Activated CD8-positive, alpha-beta memory T cell treated with anti-CD3 and anti-CD28 coated beads, Interleukin-2, amount 50 U/mL, for 1 hour (primary cell): ENCODE measurements around the gene NFKB1.
"Not testable (repeated sequence)": the region's sequence is repeated elsewhere in the genome, so short reads cannot be mapped to it uniquely, and the experiment has no call there.

ENCODE experiments used
- DNase-seq: peaks from one replicate; pipeline ENCODE4 v3.0.0-alpha.2; 2020; ENCODE audit errors: extremely low read depth

NFKB1 gene

GRCh38 chr4:102564399-102565059, 63.4 kb downstream of the NFKB1 start:
- no peak for DNase-seq

DNA sequence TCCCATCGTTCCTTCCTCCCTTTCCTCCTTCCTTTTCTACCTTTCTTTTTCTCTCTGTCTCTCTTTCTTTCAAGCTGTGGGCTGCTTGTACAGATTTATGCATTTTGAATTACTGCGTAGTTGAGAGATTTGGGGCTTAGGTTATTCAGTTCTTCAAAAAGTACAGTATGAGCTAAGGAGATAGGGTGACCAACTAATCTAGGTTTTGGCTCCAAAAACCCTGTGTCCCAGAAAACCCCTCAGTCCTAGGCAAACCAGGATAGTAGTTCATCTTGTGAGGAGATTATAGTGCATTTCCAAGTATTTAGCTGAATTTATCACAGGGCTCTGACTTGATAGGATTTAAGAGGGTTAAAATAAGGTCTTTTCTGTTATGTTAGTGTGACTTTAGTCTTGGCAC, 64.5 kb downstream of the NFKB1 start:
- no peak for DNase-seq

GRCh38 chr4:102566426-102566825, 65.3 kb downstream of the NFKB1 start:
- no peak for DNase-seq

DNA sequence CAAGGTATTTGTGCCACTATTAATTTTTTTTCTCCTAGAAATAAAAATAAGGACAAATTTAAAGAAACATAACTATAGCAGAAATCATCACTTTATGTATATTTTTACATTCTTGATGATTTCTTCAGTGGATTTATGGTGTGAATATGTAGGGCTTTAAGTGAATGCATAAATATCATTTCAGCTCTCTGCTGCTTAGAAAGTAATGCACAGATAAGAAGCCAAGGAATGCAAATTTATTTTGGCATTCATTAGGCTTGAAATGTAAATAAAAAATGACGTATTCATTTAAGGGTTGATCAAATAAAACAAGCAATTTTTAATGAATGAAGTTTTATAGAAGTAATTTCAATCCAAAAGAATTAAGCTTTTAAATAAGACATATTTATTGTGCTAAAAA, 66.3 kb downstream of the NFKB1 start:
- DNase-seq = no peak

DNA sequence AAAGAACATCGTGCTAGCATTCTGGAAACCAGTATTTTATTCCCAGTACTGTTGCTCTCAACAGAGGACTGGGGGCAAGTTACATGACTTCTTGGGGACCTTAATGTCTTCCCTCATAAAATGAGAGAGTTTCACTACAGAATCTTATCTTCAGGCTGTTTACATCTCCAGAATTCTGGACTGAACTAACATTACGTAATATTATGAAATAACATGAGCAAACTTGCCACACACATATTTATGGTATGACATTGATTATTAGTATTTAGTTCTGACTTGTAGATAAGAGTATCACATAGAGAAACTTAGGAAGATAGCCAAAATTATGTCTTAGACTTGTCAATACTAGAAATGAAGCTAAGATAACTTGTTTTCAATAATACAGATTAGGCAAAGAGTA, 68.0 kb downstream of the NFKB1 start:
- no peak for DNase-seq

GRCh38 chr4:102570211-102570610, 69.1 kb downstream of the NFKB1 start:
- not testable (repeated sequence) for DNase-seq

GRCh38 chr4:102572452-102572851, 71.3 kb downstream of the NFKB1 start:
- no peak for DNase-seq

GRCh38 chr4:102574317-102574716, 73.2 kb downstream of the NFKB1 start:
- no peak for DNase-seq

- DNase-seq = no peak
These were observed 74.4 kb downstream of the NFKB1 start for GRCh38 chr4:102575369-102576129.

GRCh38 chr4:102578270-102578669, 77.1 kb downstream of the NFKB1 start:
- no peak for DNase-seq

- no peak for DNase-seq
These were observed 77.7 kb downstream of the NFKB1 start for GRCh38 chr4:102578819-102579218.

DNA sequence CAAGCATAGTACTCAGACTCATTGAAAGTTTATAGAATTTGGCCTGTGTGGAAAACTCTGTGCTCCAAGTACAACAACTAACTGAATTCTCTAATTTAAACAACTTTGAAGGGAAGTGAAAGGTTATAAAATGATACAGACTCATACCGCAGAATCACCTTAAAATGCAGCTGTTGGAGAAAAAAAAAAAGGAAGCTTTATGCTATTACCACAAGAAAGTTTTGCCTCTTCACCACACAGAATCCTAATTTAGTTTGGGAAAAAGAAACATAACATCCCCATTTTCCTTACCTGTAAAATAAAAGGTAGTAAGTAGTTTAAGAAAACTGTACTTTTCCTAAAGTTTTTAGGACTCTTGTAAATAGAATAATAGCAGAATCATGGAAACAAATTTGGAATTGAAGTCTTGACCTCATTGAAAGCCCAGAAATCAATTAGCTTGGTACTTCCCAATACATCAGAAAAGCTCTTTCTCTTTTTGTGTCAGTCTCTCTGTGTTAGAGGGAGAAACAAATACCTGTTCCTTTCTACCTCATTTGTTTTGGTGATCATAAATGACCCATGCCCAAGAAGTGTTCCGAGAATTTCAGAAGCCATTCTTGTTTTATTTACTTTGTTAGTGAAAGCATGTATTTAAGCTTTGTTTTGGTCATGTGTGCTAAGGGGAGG, 78.8 kb downstream of the NFKB1 start:
- DNase-seq = no peak

GRCh38 chr4:102580463-102580842, 79.3 kb downstream of the NFKB1 start:
- DNase-seq = no peak

- DNase-seq = no peak
These were observed 82.9 kb downstream of the NFKB1 start for GRCh38 chr4:102584091-102584490.

DNA sequence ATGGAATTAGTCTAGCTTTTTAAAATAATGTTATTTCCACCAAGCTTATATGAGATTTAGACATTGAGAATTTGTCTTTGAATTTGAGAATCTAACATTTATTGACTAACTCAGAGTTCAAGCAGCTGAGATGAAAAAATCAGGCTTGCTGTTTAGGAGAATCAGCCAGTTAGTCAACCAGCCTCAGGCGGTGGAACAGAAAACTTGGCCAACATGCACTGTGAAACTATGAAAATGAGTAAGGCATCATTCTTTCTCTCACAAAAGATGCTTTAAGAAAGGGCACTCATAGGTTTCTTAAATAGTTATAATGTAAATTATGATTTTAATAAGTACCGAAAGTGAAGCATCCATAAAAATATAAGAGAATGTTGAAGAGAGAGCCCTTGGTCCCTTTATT, 84.2 kb downstream of the NFKB1 start:
- DNase-seq = no peak

- DNase-seq = no peak
These were observed 85.0 kb downstream of the NFKB1 start for GRCh38 chr4:102586002-102586643.

DNA sequence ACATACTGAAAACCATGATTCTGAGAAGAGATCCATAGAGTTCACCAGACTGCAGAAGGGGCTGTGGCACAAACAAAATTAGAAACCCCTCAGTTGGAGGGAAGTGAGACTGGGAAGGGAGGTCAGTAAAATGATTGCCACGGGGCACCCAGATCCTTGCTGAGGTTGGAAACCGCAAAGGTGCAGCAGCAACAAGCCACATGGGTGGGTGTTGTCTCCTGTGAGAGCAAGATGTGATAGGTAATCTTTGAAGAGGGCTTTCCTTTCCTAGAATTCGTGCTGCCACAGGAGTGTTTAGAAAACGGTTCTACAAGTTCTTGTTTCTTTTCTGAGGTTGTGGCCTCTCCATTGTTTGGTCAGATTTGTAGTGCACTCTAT, 85.5 kb downstream of the NFKB1 start:
- DNase-seq = no peak

GRCh38 chr4:102589743-102590142, 88.6 kb downstream of the NFKB1 start:
- DNase-seq = no peak

DNA sequence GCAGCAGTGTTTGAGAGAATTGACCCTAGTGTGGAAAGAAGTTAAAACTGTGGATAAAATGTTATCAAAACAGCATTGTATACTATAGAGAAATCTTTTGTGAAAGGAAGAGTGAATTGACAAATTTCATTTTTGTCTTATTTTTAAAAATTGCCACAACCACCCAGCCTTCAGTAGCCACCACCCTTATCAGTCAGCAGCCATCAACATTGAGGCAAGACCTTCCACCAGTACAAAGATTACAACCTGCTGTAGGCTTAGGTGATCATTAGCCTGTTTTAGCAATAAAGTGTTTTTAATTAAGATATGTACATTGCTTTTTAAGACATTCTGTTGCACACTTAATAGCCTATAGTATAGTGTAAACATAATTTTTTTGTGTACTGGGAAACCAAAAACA, 91.1 kb downstream of the NFKB1 start:
- no peak for DNase-seq

GRCh38 chr4:102593147-102593546, 92.0 kb downstream of the NFKB1 start:
- DNase-seq = no peak

- DNase-seq = no peak
These were observed 92.8 kb downstream of the NFKB1 start for GRCh38 chr4:102594000-102594399.

DNA sequence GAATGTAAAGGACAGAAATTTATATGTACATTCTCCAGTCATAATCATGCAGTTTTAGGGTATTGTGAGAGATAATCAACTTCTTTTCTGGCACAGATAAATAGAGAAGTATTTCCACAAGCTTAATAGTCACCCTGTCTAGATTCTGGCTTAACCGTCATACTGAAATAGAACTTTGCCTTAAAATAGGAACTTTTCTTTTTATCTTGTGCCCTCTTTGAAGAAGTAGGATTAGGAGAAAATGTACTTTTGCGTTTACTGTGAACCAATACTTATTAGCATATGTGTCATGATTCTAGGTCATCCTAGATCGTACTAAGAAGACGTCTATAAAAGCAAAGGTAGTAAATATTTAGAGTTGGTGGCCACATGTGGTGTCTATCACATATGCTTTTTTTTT, 95.4 kb downstream of the NFKB1 start:
- no peak for DNase-seq
